ENCODE results near the gene PTPRE.

PTPRE gene

GRCh38 chr10:128105383-128105782 is 198.5 kb downstream of the PTPRE start:
- no peak for DNase-seq

DNA sequence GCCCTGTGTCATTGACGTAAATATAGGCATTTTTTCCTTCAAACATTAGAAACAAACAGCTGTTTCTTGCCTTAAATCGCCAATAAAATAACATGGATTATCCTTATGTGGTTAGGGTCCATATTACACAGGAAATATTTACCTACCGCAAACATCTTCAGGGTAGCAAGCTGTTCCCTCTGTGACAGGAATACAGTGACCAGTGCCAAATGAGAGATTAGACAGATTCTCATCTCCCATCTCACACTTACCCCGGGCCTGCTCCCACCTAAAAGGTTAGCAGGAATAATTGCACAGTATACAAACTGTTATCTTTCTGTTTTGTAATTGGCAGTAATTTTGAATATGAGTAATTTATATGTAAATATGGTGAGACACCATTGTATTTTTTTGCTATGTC is 202.8 kb downstream of the PTPRE start:
- no peak for DNase-seq

GRCh38 chr10:128110339-128110738 is 203.4 kb downstream of the PTPRE start:
- no peak for DNase-seq

DNA sequence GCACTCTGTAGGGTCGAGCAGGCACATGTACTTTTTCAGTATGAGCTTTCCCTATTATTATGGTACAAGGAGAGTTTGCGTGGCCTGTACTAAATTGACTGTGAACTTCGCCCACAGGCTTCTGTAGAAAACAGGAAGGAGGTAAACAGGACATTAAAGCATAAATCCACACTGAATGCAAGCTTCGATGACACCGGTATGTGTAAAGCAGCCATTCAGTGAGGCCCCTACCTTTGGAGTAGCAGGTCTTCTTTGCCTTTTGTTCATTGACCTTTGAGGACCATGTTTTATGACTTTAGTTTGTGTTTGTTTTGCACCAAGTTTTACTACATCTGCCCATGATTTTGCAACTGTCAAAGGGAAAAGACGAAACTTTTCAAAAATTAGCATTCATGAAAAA is 204.8 kb downstream of the PTPRE start:
- DNase-seq, result no peak

- no peak for DNase-seq
Measured at GRCh38 chr10:128113026-128113425, 206.1 kb downstream of the PTPRE start.

DNA sequence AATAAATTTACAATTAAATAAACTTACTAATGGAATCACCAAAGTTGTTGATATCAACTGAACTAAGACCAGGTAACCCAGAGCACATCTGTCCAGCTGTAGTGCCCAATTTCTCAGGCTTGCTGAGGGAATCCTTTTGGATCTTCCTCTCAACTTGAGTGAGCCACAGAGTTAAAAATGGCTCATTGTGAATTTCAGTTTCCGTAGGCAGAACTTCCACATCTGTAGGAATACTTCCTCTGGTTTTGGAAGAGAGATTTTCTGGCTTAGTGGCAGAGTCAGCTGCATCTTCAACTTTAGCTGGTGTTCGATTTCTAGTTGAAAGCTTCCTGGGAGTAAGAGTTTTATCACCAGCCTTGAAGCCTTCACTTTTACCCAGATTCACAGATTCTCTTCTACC is 208.0 kb downstream of the PTPRE start:
- DNase-seq, result no peak

- no peak for DNase-seq
Measured at GRCh38 chr10:128115356-128115755, 208.5 kb downstream of the PTPRE start.

GRCh38 chr10:128116187-128116586 is 209.3 kb downstream of the PTPRE start:
- DNase-seq, result no peak

- DNase-seq, result no peak
Measured at GRCh38 chr10:128116851-128117615, 210.1 kb downstream of the PTPRE start.

- DNase-seq, result no peak
Measured at GRCh38 chr10:128121750-128122412, 215.0 kb downstream of the PTPRE start.

- DNase-seq, result no peak
Measured at GRCh38 chr10:128122931-128123330, 216.0 kb downstream of the PTPRE start.

GRCh38 chr10:128123846-128124245 is 216.9 kb downstream of the PTPRE start:
- no peak for DNase-seq

DNA sequence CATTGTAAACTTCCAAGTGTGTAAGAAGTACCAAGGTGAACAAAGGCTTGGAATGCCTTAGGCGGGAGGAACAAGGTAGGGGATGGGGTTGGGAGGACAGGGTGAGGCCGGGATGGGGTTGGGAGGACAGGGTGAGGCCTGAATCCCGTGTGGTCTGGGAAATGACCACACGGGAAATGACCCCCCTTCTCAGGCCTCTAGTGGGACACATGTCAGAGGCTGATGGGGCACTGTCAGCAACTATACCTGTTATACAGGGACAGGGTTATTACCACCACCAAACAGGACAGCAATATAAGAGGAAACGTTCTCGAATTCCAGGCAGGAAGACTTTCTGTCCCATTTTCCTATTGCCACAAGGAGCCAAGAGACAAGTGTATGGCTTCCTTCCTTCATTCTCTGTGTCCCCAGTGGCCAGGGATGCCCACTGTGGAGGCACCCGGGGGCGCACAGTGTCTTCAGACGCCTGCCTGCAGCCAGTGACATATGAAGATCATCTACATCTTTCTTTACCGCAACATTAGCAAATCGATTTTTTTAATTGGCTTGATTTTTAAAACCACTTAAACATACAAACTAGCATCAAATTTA is 218.0 kb downstream of the PTPRE start:
- no peak for DNase-seq

DNA sequence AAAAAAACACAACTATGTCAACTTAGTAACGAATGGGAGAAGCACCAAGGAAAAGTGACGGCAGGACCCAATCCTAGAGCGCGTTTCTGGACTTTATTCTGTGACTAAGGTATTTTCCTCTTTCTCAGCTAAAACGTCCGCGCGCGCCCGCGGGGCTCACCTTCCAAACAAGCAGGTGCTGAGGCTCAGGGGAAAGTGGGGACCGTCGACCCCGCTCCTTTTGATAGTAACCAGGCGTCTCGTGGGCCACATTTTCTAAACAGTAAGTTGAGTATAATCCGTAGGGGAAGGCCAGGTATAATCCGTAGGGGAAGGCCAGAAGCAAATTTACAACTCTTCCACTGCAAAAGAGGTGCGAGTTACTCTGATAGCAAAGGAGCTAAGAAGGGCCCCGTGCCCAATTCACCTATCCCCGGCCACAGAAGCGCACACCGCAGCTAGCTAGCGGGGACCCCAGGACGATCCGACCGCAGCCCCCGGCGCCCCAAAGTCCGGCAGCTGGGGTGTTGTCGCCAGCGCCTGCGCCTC is 218.6 kb downstream of the PTPRE start:
- peak in 1 of 2 donors; percentile 8 for DNase-seq

DNA sequence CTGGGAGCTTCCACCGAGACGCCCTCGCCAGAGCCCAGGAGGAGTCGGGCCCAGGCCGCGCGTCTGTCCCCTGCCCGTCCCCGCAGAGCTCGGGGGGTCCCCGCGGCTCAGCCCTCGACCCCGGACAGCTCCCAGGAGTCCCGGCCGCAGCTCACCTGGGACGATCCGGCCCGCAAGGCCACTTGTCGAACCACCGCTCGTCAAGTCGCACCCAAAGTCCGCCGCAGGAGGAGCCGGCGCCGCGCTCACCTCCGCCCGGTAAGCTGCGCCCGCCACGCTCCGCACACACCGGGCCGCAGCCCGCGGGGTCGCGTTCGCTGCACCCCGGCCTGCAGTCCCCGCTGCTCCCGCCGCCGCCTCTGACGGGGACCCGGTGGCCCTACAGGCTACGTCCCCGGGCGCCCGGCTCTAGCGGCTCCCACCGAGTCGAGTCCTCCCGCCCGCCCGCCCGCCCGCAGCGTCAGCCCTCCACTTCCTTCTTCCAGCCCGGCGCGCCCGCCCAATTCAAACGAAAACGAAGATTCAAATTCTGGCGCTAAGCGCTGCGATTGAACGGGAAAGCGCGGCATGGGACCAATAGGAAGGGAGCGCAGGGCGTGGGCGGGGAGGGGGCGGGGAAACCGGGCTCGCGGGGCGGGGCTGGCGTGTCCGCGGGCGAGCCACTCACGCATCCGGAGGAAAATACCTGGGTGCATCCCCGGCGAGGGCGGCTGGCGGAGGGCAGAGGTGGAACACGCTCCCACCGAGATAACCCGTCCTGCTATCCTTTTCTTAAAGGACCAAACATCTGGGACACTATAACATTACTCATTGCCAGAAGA is 219.3 kb downstream of the PTPRE start, which contains the start of gene MKI67:
MKI67 (minus strand) TSS at position 480 of the 821 bp plus-strand sequence. CDS start 756 bp downstream, outside the sequence.
- DNase-seq, result peak; percentile 89 to 91

DNA sequence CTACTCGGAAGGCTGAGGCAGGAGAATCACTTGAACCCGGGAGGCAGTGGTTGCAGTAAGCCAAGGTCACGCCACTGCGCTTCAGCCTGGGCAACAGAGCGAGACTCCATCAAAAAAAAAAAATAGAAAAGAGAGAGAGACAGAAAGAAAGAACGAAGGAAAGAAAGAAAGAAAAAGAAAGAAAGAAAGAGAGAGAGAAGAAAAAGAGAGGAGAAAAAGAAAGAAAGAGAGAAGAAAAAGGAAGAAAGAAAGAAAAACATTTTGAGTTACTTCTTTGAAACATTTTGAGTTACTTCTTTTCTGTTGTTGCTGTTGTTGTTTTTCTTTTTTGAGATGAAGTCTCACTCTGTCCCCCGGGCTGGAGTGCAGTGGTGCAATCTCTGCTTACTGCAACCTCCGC is 221.7 kb downstream of the PTPRE start:
- no peak for DNase-seq

DNA sequence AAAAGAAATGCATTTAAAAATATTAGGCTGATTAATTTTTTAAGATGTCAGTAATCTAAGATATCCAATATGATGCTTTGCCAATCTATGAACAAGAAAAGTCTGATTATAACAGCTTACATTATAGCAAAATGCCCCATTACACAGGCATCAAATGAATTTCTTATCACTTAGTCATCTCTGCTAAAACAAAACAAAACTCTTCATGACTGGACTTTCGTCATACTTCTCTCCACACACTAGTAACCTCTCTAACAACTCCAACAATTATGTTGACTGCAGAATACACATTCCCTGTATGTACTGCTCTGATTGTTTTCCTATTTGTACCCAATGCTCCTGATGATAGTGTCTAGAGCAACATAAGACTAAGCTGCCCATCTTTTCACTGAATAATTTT is 223.1 kb downstream of the PTPRE start:
- DNase-seq, result no peak

Data from activated CD4-positive, alpha-beta T cell treated with anti-CD3 and anti-CD28 coated beads for 4 hours (primary cell).